NT2/D1 (cell line): ENCODE measurements around the gene SYNGR4.

Experiments
- YY1 ChIP-seq: IDR thresholded peaks from 2 replicates; pipeline ENCODE4 v1.6.1; 2011; ENCODE audit not compliant: insufficient read length, insufficient read depth
- ZNF274 ChIP-seq: IDR thresholded peaks from 2 replicates; pipeline ENCODE4 v1.6.1; 2011; ENCODE audit warnings: mild to moderate bottlenecking, low read depth, low read length

GRCh38 chr19:48403606-48404005, 39.4 kb downstream of the SYNGR4 start:
- no peak for TF ChIP-seq ZNF274
- no peak for TF ChIP-seq YY1
